ENCODE measurements around the gene MUTYH.
A peak's percentile ranks its signal among the peaks of the same experiment; 100 is the strongest.

The MUTYH gene

GRCh38 chr1:45348966-45349677, 8.9 kb upstream of the MUTYH start:
- no peak for DNase-seq (ENCODE audit: low spot score)

DNA sequence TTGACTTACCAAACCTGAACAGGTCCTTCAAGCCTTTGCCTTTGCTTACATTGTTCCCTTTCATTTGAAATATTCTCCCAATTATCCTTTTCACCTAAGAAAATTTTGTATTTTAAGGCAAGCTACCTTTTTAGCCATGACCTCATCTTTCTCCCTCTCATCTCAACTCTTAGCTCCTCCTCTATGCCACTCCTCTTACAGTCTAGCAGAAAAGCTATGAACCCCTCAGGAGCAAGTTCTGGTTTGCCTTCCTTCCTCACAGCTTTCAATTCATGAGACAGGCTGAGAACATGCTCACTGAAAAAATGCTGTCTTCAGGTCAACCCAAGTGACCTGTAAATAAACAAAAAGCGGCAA, 8.3 kb upstream of the MUTYH start:
- DNase-seq (ENCODE audit: low spot score): no peak

DNA sequence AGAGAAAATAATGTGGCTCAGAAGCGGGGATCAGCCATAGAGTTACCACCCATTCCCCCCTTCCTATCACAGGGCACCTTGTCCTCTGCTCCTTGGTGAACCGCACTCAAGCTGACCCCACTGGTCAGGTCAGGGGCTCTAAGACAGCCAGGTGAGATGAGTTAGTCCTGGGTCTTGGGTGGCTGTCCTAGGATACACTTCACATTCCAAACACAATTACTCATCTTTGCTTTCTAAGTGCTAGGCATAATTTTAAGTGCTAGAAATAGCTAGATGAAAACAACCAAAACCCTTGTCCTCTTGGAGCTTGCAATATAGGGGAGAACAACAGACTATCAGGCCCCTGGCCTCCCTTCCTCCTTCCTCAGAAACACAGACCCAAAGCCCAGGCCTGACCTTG, 7.8 kb upstream of the MUTYH start:
- peak; percentile 44 for DNase-seq (ENCODE audit: low spot score)

DNA sequence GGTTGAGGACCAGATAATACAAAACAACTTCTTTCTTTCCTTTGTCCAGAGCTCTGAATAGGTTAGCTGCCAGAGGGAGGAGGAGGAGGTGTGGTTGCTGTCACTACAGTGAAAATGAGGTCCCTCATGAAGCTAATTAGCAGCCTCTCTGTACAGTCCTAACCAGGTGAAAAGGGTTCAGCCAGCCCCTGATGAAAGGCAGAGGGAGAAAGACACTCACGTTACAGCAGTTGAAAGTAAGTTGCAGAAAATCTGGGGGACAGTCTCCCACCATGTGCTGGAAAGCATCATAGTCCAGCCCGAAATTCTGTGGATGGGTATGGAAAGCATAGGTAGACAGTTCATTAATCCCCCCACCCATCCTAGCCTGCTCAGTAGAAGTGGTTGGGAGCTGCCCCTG, 6.2 kb upstream of the MUTYH start:
- no peak for DNase-seq (ENCODE audit: low spot score)

DNA sequence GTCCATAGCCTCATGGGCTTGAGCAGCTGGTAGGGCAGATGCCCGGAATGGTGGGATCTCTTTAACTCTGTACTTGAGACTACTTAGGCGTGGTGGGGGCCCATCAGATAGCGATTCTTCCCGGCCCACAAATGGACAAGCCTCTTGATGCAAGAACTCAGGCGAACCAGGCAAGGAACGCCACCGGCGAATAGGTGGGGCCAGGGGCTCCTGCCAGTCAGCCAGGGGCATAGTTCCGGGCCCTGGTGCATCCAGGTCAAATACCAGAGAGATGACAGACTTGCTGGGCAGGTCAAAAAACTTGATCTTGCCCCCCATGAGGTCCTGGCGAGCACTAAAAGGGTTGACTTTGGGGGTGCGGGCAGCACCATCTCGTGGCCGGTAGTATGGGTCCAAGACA, 4.8 kb upstream of the MUTYH start:
- no peak for DNase-seq (ENCODE audit: low spot score)

- DNase-seq (ENCODE audit: low spot score): no peak
These were observed 4.3 kb upstream of the MUTYH start for GRCh38 chr1:45344499-45344898.

DNA sequence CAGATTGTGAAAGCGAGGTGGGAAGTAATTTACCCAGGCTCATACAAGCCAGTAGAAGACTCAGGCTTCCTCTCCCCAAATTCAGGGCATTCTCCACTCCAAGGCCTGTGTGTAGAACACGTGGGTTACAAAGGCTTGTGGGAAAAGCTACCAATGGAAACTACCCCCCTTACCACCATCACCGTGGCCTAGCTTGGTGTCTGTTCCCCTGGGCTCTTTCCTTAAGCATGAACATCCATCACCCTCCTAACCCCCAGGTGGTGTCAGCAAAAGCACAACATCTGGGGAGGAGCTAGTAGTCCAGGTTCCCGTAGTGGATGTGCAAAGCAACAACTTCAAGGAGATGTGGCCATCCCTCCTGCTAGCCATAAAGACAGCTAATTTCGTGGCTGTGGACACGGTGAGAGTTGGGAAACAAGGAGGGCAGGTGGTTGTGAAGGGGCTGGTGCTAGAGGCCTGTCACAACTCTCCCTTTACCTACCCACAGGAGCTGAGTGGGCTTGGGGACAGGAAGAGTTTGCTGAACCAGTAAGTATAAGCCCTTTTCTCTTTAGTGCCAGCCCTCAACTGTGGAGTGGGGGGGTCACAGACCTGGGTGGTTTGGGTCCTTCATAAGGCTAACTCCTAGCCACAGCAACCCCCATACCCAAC, 701 bp upstream of the MUTYH start:
- DNase-seq (ENCODE audit: low spot score): no peak

- DNase-seq (ENCODE audit: low spot score): no peak
These were observed 2.5 kb downstream of the MUTYH start for GRCh38 chr1:45337630-45338325.

GRCh38 chr1:45335855-45336324, 4.3 kb downstream of the MUTYH start:
- DNase-seq (ENCODE audit: low spot score): no peak

- DNase-seq (ENCODE audit: low spot score): no peak
These were observed 5.7 kb downstream of the MUTYH start for GRCh38 chr1:45334308-45335245.

DNA sequence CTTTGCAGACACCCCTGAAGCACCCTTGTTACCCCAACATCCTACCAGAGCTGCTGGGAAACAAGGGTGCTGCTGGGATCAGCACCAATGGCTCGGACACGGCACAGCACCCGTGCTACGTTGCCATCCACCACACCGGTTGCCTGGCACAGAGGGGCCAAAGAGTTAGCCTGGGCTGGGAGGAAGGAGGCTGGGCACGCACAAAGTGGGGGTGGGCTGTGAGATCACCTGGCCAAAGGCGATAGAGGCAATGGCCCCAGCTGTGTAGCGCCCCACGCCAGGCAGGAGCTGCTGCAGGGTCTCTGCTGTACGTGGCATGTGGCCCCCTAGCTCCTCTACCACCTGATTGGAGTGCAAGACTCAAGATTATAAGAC, 7.9 kb downstream of the MUTYH start:
- no peak for DNase-seq (ENCODE audit: low spot score)

DNA sequence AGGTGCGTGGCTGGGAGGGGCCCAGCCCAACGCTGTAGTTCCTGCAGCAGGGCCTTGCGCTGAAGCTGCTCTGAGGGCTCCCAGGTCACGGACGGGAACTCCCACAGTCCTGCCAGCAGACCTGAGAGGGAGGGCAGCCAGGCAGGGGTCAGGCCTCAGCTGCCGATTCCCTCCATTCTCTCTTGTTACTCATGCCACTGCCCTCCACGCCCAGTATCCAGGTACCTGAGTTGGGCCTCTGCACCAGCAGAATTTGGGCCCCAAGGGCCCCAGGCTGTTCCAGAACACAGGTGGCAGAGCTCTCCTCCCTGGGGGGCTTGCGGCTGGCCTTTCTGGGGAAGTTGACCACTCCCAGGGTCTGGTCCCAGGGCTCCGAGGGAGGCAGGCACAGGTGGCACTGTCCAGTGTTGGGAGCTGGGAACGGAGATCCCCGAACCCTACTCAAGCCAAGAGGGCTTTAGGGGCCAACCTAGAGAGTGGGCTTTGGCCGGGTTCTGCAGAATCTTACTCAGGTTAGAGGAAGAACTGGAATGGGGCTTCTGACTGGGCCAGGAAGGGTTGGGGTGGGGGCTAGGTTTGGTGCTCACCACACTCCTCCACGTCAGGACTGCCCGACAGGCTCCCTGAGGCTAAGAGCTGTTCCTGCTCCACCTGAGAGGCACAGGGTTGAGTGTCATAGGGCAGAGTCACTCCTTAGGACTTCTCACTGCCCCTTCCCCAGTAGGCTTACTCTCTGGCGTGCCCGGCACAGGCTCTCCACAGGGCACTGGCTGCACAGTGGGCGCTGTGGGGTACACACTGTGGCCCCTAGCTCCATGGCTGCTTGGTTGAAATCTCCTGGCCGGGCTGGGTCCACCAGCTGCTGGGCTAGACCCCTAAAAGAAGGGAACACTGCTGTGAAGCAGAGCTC, 8.5 kb downstream of the MUTYH start:
- DNase-seq (ENCODE audit: low spot score): no peak

DNA sequence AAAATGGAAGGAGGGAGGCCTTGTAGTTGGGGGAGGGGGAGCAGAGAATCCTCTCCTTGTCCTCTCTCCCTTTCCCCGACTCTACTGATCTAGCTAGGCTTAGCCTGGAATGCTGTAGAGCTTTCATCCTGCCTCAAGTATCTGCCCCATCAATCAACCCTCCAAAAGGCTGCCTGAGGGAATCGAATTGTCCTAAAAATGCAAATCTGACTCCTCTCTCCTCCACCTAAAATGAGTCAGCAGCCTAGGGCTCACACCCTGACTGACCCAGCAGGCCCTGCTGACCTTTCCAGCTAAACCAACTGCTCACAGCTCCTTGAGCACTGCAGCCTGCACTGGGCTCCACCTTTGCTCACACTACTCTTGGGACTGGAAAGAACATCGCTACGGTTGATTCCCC, 10.8 kb downstream of the MUTYH start:
- no peak for DNase-seq (ENCODE audit: low spot score)

DNA sequence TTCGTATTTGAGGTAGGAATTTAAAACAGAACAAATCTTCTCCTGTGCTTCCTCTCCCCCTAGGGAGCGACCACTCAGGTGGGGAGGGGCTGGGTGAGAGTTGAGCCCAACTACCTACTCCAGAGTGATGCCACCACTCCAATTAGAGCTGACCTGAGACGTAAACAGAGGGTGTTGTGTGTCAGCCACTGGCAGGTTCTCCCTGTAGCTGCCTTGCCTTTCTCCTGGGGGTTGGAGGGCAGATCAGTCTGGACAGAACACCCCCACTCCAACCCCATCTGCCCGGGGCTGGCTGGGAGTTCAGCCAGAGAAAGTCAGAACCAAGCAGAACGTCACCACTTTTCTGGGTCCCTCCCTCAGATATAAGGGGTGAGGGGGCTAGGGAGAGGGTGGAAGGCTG, 11.6 kb downstream of the MUTYH start:
- DNase-seq (ENCODE audit: low spot score): no peak

- DNase-seq (ENCODE audit: low spot score): no peak
These were observed 12.4 kb downstream of the MUTYH start for GRCh38 chr1:45327644-45328515.

DNA sequence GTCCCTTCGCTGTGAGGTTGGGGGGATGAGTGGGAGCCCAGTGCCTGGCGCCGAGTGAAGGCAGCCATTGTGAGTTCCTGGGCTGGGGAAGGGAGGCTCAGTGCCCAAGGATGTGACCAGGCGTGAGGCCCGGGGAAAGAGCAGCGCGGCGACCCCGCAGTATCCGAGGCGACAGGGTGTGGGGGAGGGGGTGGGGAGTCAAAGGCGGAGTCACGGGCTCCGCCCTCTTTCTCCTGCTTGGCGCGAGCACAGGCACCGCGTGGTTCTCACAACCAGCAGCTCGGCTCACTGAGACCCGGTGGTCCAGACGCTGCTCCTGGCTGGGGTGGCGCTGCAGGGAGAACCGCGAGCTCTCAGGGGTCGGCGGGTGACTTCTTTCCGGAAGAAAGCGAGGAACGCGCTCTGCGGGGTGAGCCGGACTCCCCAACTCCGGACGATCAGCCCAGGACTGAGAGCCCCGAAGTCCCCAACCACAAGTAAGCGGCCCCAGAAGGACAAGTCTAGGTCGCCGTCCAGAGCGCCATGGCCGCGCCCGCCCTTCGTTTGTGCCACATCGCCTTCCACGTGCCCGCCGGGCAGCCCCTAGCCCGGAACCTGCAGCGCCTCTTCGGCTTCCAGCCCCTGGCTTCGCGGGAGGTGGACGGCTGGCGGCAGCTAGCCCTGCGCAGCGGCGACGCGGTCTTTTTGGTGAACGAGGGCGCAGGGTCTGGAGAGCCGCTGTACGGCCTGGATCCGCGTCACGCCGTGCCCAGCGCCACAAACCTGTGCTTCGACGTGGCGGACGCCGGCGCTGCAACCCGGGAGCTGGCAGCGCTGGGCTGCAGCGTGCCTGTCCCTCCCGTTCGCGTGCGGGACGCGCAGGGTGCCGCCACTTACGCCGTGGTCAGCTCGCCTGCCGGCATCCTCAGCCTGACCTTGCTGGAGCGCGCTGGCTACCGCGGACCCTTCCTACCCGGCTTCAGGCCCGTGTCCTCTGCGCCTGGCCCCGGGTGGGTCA, 13.3 kb downstream of the MUTYH start, which contains the start of gene HPDL:
Gene HPDL, plus strand, starts transcription at position 269 of the 997 bp plus-strand sequence. Its CDS starts 254 bp downstream, at position 523.
- DNase-seq (ENCODE audit: low spot score): peak; percentile 81

- peak; percentile 3 for DNase-seq (ENCODE audit: low spot score)
These were observed 14.3 kb downstream of the MUTYH start for GRCh38 chr1:45325851-45326506.

- DNase-seq (ENCODE audit: low spot score): peak; percentile 2
These were observed 17.7 kb downstream of the MUTYH start for GRCh38 chr1:45322486-45323040.

Data from GM03348 (cell line).